Activated CD4-positive, alpha-beta T cell treated with anti-CD3 and anti-CD28 coated beads for 1 hour (primary cell): ENCODE data around the gene CARD11.

Experiments
- DNase-seq: peaks from one replicate; pipeline ENCODE4 v3.0.0-alpha.2; 2020

Gene CARD11

GRCh38 chr7:2864204-2864985 lies 179.3 kb downstream of the CARD11 start:
- no peak for DNase-seq

GRCh38 chr7:2863461-2864066 lies 180.1 kb downstream of the CARD11 start:
- DNase-seq: peak; percentile 51

- DNase-seq: no peak
These were observed 180.8 kb downstream of the CARD11 start for GRCh38 chr7:2862831-2863361.

GRCh38 chr7:2861509-2861908 lies 182.2 kb downstream of the CARD11 start:
- DNase-seq: no peak

GRCh38 chr7:2860627-2861133 lies 183.0 kb downstream of the CARD11 start:
- DNase-seq: no peak

- no peak for DNase-seq
These were observed 183.7 kb downstream of the CARD11 start for GRCh38 chr7:2859952-2860351.

- DNase-seq: no peak
These were observed 185.0 kb downstream of the CARD11 start for GRCh38 chr7:2858621-2859020.

- no peak for DNase-seq
These were observed 187.1 kb downstream of the CARD11 start for GRCh38 chr7:2856388-2857169.
